Measurements from ENCODE around the gene CBX5. TPM values are rescaled to one million over a fixed set of nuclear protein-coding genes. Genes with fewer than 3 reads are reported as not detected.

Gene CBX5
- total and polyA plus RNA-seq, 9 of the 15 experiments (the other 6 are each of a cell fraction or from before 2014, with no cell fraction given) = 32.6 to 102 (median 59.2) TPM

DNA sequence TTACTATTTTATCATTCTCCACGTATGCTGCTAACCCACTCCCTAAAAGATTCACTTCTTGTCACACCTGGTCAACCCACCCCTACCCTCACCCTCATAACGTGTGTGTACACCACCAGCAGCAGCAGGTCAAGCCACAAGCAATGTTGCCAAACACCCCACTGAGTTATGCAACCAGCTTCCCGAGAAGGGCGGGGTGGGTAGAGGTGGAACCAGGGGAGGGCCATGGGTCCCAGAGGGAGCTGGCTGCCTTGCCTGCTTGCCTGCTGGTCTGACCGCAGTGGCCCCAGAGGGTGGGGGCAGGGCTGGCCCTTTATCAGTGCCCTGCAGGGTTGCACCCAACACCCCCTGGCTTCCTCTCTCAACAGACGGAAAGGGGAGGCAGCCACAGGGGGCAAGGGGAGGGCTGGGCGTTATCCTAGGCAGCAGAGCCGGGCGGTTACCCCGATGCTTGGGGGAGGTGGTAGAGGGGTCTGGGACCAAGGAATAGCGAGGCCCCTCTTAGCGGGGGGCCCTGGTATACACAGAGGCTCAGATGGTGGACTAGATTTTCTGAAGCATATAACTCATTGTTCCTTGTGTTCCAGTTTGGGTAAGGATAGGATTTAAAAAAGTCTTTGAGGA lies 24.4 kb upstream of the CBX5 start (continued):
- TF ChIP-seq MED1 (CRISPR knock-in tag; IDR thresholded peaks at IDR 0.05; ENCODE audit: borderline replicate concordance) (no peak), SIRT6 (IDR thresholded peaks at IDR 0.05; ENCODE audit: low read depth, low read length) (no peak), SMAD3 (CRISPR knock-in tag; conservative IDR thresholded peaks at IDR 0.05) (peak; percentile 89), L3MBTL2 (IDR thresholded peaks at IDR 0.05) (no peak), HDAC3 (IDR thresholded peaks at IDR 0.05; ENCODE audit: borderline replicate concordance, partially characterized antibody) (no peak), ZNF695 (CRISPR knock-in tag; IDR thresholded peaks at IDR 0.05) (no peak), CXXC5 (CRISPR knock-in tag; IDR thresholded peaks at IDR 0.05) (peak; percentile 89), MAFK (IDR thresholded peaks at IDR 0.05; ENCODE audit: low read length) (no peak), ZNF12 (CRISPR knock-in tag; IDR thresholded peaks at IDR 0.05) (no peak), C11orf30 (IDR thresholded peaks at IDR 0.05; ENCODE audit: low read depth) (no peak), PHTF2 (CRISPR knock-in tag; IDR thresholded peaks at IDR 0.05) (no peak), PCBP2 (IDR thresholded peaks at IDR 0.05; ENCODE audit: low read depth, low read length, poor library complexity, severe bottlenecking) (no peak), HIVEP1 (CRISPR knock-in tag; IDR thresholded peaks at IDR 0.05) (0 out of 2 replicates have a peak, but pooled peaks have one; percentile 21), ZNF584 (CRISPR knock-in tag; IDR thresholded peaks at IDR 0.05; ENCODE audit: low read depth) (peak; percentile 50), HSF4 (CRISPR knock-in tag; IDR thresholded peaks at IDR 0.05; ENCODE audit: borderline replicate concordance) (peak; percentile 60; the same call in 1 of the 2 replicates), ESRRA (IDR thresholded peaks at IDR 0.05; ENCODE audit: borderline replicate concordance, low read depth) (peak; percentile 95)
- TF ChIP-seq, protein P1, sequence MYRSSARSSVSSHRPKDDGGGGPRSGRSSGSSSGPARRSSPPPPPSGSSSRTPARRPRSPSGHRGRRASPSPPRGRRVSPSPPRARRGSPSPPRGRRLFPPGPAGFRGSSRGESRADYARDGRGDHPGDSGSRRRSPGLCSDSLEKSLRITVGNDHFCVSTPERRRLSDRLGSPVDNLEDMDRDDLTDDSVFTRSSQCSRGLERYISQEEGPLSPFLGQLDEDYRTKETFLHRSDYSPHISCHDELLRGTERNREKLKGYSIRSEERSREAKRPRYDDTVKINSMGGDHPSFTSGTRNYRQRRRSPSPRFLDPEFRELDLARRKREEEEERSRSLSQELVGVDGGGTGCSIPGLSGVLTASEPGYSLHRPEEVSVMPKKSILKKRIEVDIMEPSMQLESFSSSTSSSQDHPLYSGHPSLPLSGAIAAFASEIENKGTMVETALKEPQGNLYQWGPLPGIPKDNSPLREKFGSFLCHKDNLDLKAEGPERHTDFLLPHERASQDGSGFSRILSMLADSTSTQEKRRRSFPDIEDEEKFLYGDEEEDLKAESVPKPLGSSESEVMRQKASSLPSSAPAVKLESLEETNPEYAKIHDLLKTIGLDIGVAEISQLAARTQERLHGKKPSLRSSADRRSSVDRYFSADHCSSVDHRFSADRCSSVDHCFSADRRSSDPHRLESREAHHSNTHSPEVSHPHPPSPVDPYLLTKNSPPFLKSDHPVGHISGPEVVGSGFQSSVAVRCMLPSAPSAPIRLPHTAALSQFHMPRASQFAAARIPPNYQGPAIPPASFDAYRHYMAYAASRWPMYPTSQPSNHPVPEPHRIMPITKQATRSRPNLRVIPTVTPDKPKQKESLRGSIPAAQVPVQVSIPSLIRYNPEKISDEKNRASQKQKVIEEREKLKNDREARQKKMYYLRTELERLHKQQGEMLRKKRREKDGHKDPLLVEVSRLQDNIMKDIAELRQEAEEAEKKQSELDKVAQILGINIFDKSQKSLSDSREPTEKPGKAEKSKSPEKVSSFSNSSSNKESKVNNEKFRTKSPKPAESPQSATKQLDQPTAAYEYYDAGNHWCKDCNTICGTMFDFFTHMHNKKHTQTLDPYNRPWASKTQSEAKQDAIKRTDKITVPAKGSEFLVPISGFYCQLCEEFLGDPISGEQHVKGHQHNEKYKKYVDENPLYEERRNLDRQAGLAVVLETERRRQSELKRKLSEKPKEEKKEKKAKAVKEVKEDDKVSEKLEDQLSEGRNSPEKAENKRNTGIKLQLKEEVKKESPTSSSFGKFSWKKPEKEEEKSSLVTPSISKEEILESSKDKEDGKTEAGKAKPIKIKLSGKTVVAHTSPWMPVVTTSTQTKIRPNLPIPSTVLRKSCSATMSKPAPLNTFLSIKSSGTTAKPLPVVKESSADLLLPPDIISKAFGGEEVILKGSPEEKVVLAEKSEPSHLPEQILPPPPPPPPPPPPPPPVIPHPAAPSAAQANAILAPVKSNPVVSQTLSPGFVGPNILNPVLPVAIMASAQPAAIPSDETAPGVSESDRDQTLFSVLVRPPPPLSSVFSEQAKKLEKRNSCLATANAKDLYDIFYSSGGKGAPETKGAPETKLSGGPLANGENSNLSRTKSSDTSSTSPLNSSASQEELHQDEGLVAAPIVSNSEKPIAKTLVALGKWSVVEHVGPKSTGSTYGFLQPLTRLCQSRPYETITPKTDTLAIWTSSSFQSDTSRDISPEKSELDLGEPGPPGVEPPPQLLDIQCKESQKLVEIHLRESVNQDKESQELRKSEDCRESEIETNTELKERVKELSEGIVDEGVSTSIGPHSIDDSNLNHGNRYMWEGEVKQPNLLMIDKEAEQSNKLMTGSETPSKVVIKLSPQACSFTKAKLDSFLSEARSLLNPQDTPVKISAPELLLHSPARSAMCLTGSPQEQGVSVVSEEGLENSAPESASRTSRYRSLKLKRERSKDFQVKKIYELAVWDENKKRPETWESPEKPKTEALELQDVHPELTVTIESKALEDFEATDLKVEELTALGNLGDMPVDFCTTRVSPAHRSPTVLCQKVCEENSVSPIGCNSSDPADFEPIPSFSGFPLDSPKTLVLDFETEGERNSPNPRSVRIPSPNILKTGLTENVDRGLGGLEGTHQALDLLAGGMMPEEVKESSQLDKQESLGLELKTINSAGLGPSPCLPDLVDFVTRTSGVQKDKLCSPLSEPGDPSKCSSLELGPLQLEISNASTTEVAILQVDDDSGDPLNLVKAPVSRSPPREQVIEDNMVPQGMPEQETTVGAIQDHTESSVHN (IDR thresholded peaks at IDR 0.05; ENCODE audit: borderline replicate concordance in 1 of 2, low read depth in 1 of 2) = no peak
- TF ChIP-seq, protein P2, sequence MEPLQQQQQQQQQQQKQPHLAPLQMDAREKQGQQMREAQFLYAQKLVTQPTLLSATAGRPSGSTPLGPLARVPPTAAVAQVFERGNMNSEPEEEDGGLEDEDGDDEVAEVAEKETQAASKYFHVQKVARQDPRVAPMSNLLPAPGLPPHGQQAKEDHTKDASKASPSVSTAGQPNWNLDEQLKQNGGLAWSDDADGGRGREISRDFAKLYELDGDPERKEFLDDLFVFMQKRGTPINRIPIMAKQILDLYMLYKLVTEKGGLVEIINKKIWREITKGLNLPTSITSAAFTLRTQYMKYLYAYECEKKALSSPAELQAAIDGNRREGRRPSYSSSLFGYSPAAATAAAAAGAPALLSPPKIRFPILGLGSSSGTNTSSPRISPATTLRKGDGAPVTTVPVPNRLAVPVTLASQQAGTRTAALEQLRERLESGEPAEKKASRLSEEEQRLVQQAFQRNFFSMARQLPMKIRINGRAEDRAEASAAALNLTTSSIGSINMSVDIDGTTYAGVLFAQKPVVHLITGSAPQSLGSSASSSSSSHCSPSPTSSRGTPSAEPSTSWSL (CRISPR knock-in tag; IDR thresholded peaks at IDR 0.05; ENCODE audit: borderline replicate concordance) = no peak
